ENCODE measurements around the gene GPR39.

DNA sequence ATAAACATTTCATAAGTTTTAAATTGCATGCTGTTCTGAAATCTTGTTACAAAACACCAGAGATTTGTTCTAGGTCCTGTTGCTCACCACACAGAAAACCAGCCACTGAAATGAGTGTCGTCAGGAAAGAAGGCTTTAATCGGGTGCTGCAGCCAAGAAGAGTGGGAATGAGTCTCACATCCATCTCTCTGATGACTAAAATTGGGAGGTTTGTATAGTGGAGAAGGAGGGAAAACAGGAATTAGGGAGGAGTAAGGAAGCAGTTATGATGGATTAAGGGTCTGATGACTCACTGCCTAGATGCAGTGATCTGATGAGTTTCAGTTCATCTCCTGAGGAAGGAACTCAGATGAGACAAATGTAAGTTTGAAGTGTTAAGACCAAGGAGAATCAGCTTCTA is 42.1 kb upstream of the GPR39 start:
- TF ChIP-seq, protein P1, sequence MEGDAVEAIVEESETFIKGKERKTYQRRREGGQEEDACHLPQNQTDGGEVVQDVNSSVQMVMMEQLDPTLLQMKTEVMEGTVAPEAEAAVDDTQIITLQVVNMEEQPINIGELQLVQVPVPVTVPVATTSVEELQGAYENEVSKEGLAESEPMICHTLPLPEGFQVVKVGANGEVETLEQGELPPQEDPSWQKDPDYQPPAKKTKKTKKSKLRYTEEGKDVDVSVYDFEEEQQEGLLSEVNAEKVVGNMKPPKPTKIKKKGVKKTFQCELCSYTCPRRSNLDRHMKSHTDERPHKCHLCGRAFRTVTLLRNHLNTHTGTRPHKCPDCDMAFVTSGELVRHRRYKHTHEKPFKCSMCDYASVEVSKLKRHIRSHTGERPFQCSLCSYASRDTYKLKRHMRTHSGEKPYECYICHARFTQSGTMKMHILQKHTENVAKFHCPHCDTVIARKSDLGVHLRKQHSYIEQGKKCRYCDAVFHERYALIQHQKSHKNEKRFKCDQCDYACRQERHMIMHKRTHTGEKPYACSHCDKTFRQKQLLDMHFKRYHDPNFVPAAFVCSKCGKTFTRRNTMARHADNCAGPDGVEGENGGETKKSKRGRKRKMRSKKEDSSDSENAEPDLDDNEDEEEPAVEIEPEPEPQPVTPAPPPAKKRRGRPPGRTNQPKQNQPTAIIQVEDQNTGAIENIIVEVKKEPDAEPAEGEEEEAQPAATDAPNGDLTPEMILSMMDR (IDR thresholded peaks at IDR 0.05), result no peak
- no peak for TF ChIP-seq ZFX (IDR thresholded peaks at IDR 0.05; ENCODE audit: borderline replicate concordance)

Measured in 22Rv1 (cell line).